SK-N-SH (cell line): Measurements from ENCODE around the gene MLIP. TPM values are rescaled to one million over a fixed set of nuclear protein-coding genes. Genes with fewer than 3 reads are reported as not detected.

Source experiments
- CTCF ChIA-PET: fragments of 300-600, 350-600 bp; formaldehyde crosslinking; extraction: SDS; loops from one replicate; lab custom pipeline; 2021; lab: Yijun Ruan, JAX
- POLR2A ChIA-PET: fragments of 350-600 bp; sonication (Branson Sonifier 250); formaldehyde crosslinking; extraction: SDS; loops from one replicate; lab custom pipeline; 2020; ENCODE audit warnings: antibody characterized with exemption, inconsistent platforms; lab: Yijun Ruan, JAX
- DNase-seq: peaks from one replicate; pipeline ENCODE4 v3.0.0; 2012
- H2AFZ ChIP-seq: fragments of 200-600 bp; sonication (generic); 2 replicates; pipeline ENCODE4 v1.8.1; 2016; ENCODE audit warnings: antibody characterized with exemption, mild to moderate bottlenecking, low read depth
- H3F3A ChIP-seq: fragments of 200-600 bp; sonication (generic); replicated peaks from 2 replicates; pipeline ENCODE3; 2016; ENCODE audit warnings: antibody characterized with exemption, mild to moderate bottlenecking; ENCODE audit not compliant: insufficient read depth
- H3K27ac ChIP-seq, 2 experiments: fragments of 200-500 bp in 1 of 2; fragments of 200-600 bp in 1 of 2; sonication (Bioruptor generic) in 1 of 2; sonication (generic), shearing (Covaris generic) in 1 of 2; 2 replicates each; pipeline versions ENCODE4 v1.5.1 to v1.6.1; 2014 to 2016; ENCODE audit warnings: low read depth in 2 of 2, inconsistent platforms in 1 of 2, low read length in 1 of 2, mild to moderate bottlenecking in 1 of 2, mixed read lengths in 1 of 2
- H3K27me3 ChIP-seq: fragments of 200-600 bp; sonication (generic), shearing (Covaris generic); 2 replicates; pipeline ENCODE4 v1.6.1; 2016; ENCODE audit warnings: mixed run types; ENCODE audit not compliant: insufficient read depth
- H3K36me3 ChIP-seq, 2 experiments: fragments of 200-500 bp in 1 of 2; fragments of 200-600 bp in 1 of 2; sonication (Bioruptor generic) in 1 of 2; sonication (generic) in 1 of 2; replicated peaks in 1 of 2; 2 replicates each; pipeline versions ENCODE3 to v1.5.1; 2014 to 2016; ENCODE audit warnings: low read length in 1 of 2, mild to moderate bottlenecking in 1 of 2; ENCODE audit not compliant: insufficient read depth in 2 of 2, control insufficient read depth in 1 of 2
- H3K4me1 ChIP-seq, 2 experiments: fragments of 200-500 bp in 1 of 2; fragments of 200-600 bp in 1 of 2; sonication (Bioruptor generic) in 1 of 2; sonication (generic), shearing (Covaris generic) in 1 of 2; 2 replicates each; pipeline versions ENCODE4 v1.5.1 to v1.6.1; 2014 to 2016; ENCODE audit warnings: low read depth in 1 of 2, low read length in 1 of 2, mixed run types in 1 of 2; ENCODE audit not compliant: insufficient read depth in 2 of 2, control insufficient read depth in 1 of 2
- H3K4me2 ChIP-seq: fragments of 200-600 bp; sonication (generic), shearing (Covaris generic); 2 replicates; pipeline ENCODE4 v1.6.1; 2017; ENCODE audit warnings: mixed run types
- H3K4me3 ChIP-seq, 2 experiments: fragments of 200-500 bp in 1 of 2; fragments of 200-600 bp in 1 of 2; sonication (Bioruptor generic) in 1 of 2; sonication (generic), shearing (Covaris generic) in 1 of 2; 2 replicates each; pipeline versions ENCODE4 v1.5.1 to v1.8.1; 2014 to 2016; ENCODE audit warnings: low read depth in 2 of 2, inconsistent platforms in 1 of 2, low read length in 1 of 2, mild to moderate bottlenecking in 1 of 2, mixed read lengths in 1 of 2, moderate library complexity in 1 of 2
- H3K79me2 ChIP-seq: fragments of 200-600 bp; sonication (generic); 2 replicates; pipeline ENCODE4 v1.8.1; 2017; ENCODE audit warnings: mild to moderate bottlenecking; ENCODE audit not compliant: insufficient read depth
- H3K9ac ChIP-seq: fragments of 200-600 bp; sonication (generic); 2 replicates; pipeline ENCODE4 v1.6.1; 2017; ENCODE audit warnings: mixed run types
- H3K9me2 ChIP-seq: fragments of 200-600 bp; sonication (generic); 2 replicates; pipeline ENCODE4 v1.6.1; 2017; ENCODE audit warnings: mixed run types
- H3K9me3 ChIP-seq: fragments of 200-600 bp; sonication (generic); 2 replicates; pipeline ENCODE4 v1.6.1; 2017; ENCODE audit warnings: mixed run types, mild to moderate bottlenecking, moderate library complexity
- H4K20me1 ChIP-seq: fragments of 200-600 bp; sonication (generic); 2 replicates; pipeline ENCODE4 v1.6.1; 2017; ENCODE audit warnings: mild to moderate bottlenecking, mixed run types; ENCODE audit not compliant: insufficient read depth
- EP300 ChIP-seq, 2 experiments: IDR thresholded peaks; 2 replicates each; pipeline versions ENCODE4 v1.4.0 to v1.6.1; 2012; ENCODE audit warnings: borderline replicate concordance in 1 of 2, low read depth in 1 of 2, low read length in 1 of 2
- EZH2phosphoT487 ChIP-seq: fragments of 200-600 bp; sonication (generic); IDR thresholded peaks from 2 replicates; pipeline ENCODE4 v1.6.1; 2017; ENCODE audit warnings: low read depth, mixed run types, mild to moderate bottlenecking, antibody characterized with exemption, moderate library complexity, borderline replicate concordance
- FOSL2 ChIP-seq: IDR thresholded peaks from 2 replicates; pipeline ENCODE4 v1.4.0; 2012; ENCODE audit warnings: low read depth, mild to moderate bottlenecking, moderate library complexity, borderline replicate concordance
- FOXM1 ChIP-seq: IDR thresholded peaks from 2 replicates; pipeline ENCODE4 v1.4.0; 2012; ENCODE audit warnings: low read depth, mild to moderate bottlenecking
- GABPA ChIP-seq: IDR thresholded peaks from 2 replicates; pipeline ENCODE4 v1.4.0; 2012; ENCODE audit warnings: low read depth, mild to moderate bottlenecking
- JUND ChIP-seq: IDR thresholded peaks from 2 replicates; pipeline ENCODE4 v1.4.0; 2012
- MEF2A ChIP-seq: IDR thresholded peaks from 2 replicates; pipeline ENCODE4 v1.4.0; 2012; ENCODE audit warnings: low read depth, borderline replicate concordance
- NRF1 ChIP-seq: IDR thresholded peaks from 2 replicates; pipeline ENCODE4 v1.6.1; 2012; ENCODE audit warnings: low read depth, mild to moderate bottlenecking, low read length
- PBX3 ChIP-seq: IDR thresholded peaks from 2 replicates; pipeline ENCODE4; 2012
- POLR2AphosphoS5 ChIP-seq: IDR thresholded peaks from 2 replicates; pipeline ENCODE4 v1.6.1; 2012; ENCODE audit warnings: low read depth, low read length
- RFX5 ChIP-seq: IDR thresholded peaks from 2 replicates; pipeline ENCODE4 v1.6.1; 2012; ENCODE audit warnings: mild to moderate bottlenecking, improper control_type of control experiment, low read length
- RXRA ChIP-seq: IDR thresholded peaks from 2 replicates; pipeline ENCODE4 v1.4.0; 2012; ENCODE audit warnings: low read depth, mild to moderate bottlenecking, borderline replicate concordance
- ZBTB33 ChIP-seq: IDR thresholded peaks from 2 replicates; pipeline ENCODE4 v1.4.0; 2012; ENCODE audit warnings: low read depth, borderline replicate concordance
- WGBS: methylation state at CpG from one replicate; pipeline ENCODE4 v1.1.6; 2017; ENCODE audit warnings: low lambda C conversion rate; 5-methylcytosine and 5-hydroxymethylcytosine counted together
- polyA plus RNA-seq, 3 experiments: library from polyadenylated mRNA; depleted of rRNA; stranded (reverse); fragments of >200 nt; gene quantifications; 2 replicates each; pipeline ENCODE4 v1.2.3, GENCODE V29; 2012
- TF ChIP-seq, protein P1 (sequence below): fragments of 150-350 bp; IDR thresholded peaks from 2 replicates; pipeline ENCODE4 v1.6.1; 2016; ENCODE audit warnings: mild to moderate bottlenecking, low read depth, low read length

The MLIP gene
- polyA plus RNA-seq, 1 of the 3 experiments (the other 2 are of a cell fraction) = not detected

GRCh38 chr6:54193560-54193959 is 82.3 kb downstream of the MLIP start (continued):
- TF ChIP-seq RFX5 (no peak), FOXM1 (no peak), EP300 (IDR thresholded peaks at IDR 0.05; ENCODE audit: borderline replicate concordance in 1 of 2, low read depth in 1 of 2, low read length in 1 of 2) (no peak), MEF2A (no peak)

DNA sequence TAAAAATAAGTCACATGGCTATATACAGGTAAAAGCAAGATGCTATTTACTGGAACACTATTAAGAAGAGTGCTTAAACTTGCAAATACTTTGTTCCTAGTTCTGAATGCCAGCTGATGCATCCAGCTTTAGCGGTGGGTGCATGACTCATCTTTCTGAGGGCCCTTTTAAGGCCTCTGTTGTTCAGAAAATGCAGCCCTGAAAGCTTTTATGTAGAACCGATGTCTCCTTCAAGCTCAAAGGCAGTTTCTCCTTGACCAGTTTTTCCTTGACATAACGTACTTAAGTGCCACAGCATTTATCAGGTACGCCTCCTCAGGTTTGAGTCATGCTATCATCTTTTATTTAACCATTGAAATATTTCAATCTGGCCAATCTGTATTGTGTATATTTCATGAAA is 82.8 kb downstream of the MLIP start:
- POLR2A ChIA-PET = no interaction called here
- DNase-seq = no peak

GRCh38 chr6:54195637-54196036 is 84.4 kb downstream of the MLIP start:
- ChIA-PET POLR2A (no interaction called here), CTCF (no interaction called here)
- H3K9me2 ChIP-seq = no peaks in the 10 kb centered on the region
- H3K27me3 ChIP-seq = no peaks in the 10 kb centered on the region
- peaks cover 0 to 4% of the 10 kb centered on the region in 2 experiments; a peak in 2 of 4 replicates for H3K4me1 ChIP-seq
- whole genome bisulfite sequencing = 7% methylated on average over 3 of the region's 3 CpGs
- no peak overlapping the region for H3K4me2 ChIP-seq
- DNase-seq = no peak
- H3K27ac ChIP-seq = peak overlapping the region in 1 of 2 experiments; percentile 94; a peak in 1 of 4 replicates
- H3K4me3 ChIP-seq = no peak overlapping the region
- H3F3A ChIP-seq = peaks cover 3% of the 10 kb centered on the region
- no peaks in the 10 kb centered on the region for H3K36me3 ChIP-seq
- no peaks in the 10 kb centered on the region for H3K9me3 ChIP-seq
- H3K79me2 ChIP-seq = no peaks in the 10 kb centered on the region
- H3K9ac ChIP-seq = no peak overlapping the region
- no peaks in the 10 kb centered on the region for H4K20me1 ChIP-seq
- H2AFZ ChIP-seq = no peak overlapping the region
- no peak for TF ChIP-seq GABPA
- no peak for TF ChIP-seq RXRA
- TF ChIP-seq, protein P1, sequence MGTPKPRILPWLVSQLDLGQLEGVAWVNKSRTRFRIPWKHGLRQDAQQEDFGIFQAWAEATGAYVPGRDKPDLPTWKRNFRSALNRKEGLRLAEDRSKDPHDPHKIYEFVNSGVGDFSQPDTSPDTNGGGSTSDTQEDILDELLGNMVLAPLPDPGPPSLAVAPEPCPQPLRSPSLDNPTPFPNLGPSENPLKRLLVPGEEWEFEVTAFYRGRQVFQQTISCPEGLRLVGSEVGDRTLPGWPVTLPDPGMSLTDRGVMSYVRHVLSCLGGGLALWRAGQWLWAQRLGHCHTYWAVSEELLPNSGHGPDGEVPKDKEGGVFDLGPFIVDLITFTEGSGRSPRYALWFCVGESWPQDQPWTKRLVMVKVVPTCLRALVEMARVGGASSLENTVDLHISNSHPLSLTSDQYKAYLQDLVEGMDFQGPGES = no peak
- no peak for TF ChIP-seq RFX5
- no peak for TF ChIP-seq EZH2phosphoT487
- no peak for TF ChIP-seq POLR2AphosphoS5
- no peak for TF ChIP-seq ZBTB33
- no peak for TF ChIP-seq NRF1
- no peak for TF ChIP-seq MEF2A

More for the DNA sequence above, 82.8 kb downstream of the MLIP start:
- Histone ChIP-seq H3K4me2 (no peak overlapping the region), H3K79me2 (no peaks in the 10 kb centered on the region), H2AFZ (no peak overlapping the region; the same call in 1 of the 2 replicates), H3K27me3 (no peaks in the 10 kb centered on the region), H3K9me2 (no peaks in the 10 kb centered on the region), H3K4me3 (no peak overlapping the region), H3K9ac (no peak overlapping the region), H3F3A (peaks cover 3% of the 10 kb centered on the region), H3K9me3 (no peaks in the 10 kb centered on the region), H3K36me3 (no peaks in the 10 kb centered on the region), H4K20me1 (no peaks in the 10 kb centered on the region), H3K4me1 (peaks cover 0 to 4% of the 10 kb centered on the region in 2 experiments; a peak in 2 of 4 replicates), H3K27ac (peak overlapping the region; percentile 50 to 94; a peak in 3 of 4 replicates)
- 13% methylated on average over 4 of the region's 4 CpGs for WGBS
- peak; percentile 20; the same call in 1 of the 2 replicates for TF ChIP-seq PBX3
- 0 out of 2 replicates have a peak, but pooled peaks have one; percentile 24 for TF ChIP-seq JUND
- TF ChIP-seq FOSL2 = peak; percentile 35; the same call in 1 of the 2 replicates
- TF ChIP-seq ZBTB33 = no peak
- CTCF ChIA-PET = no interaction called here
